SK-N-SH treated with all-trans-retinoic acid at 6 μM for 48 hours (cell line): ENCODE data around the gene SGTA.

ENCODE experiments used
- ATAC-seq: fragments of 200-7000 bp; cut with Tn5 transposase; 3 replicates; pipeline ENCODE4 v1.9.1; 2020; ENCODE audit warnings: mild to moderate bottlenecking, moderate library complexity
- ARNTL ChIP-seq: fragments of 450-650 bp; formaldehyde crosslinking; IDR thresholded peaks from 2 replicates; pipeline ENCODE4 v1.5.0; 2020; ENCODE audit warnings: low read depth, mild to moderate bottlenecking, moderate library complexity, borderline replicate concordance
- BACH2 ChIP-seq: fragments of 250-450 bp; sonication (Bioruptor Pico); IDR thresholded peaks from 2 replicates; pipeline ENCODE4 v1.9.0; 2021; ENCODE audit warnings: mild to moderate bottlenecking, borderline replicate concordance
- CREB5 ChIP-seq: fragments of 250-450 bp; sonication (Bioruptor Pico); IDR thresholded peaks from 2 replicates; pipeline ENCODE4 v1.5.1; 2020; ENCODE audit warnings: low read depth, mild to moderate bottlenecking, moderate library complexity
- CSDC2 ChIP-seq: fragments of 250-450 bp; sonication (Bioruptor Pico); IDR thresholded peaks from 2 replicates; pipeline ENCODE4 v1.5.0; 2020; ENCODE audit warnings: mild to moderate bottlenecking, moderate library complexity
- ESRRG ChIP-seq: fragments of 250-450 bp; sonication (Bioruptor Pico); IDR thresholded peaks from 2 replicates; pipeline ENCODE4 v1.6.1; 2021; ENCODE audit warnings: mild to moderate bottlenecking
- ISL1 ChIP-seq: fragments of 250-450 bp; sonication (Bioruptor Pico); IDR thresholded peaks from 2 replicates; pipeline ENCODE4 v2.1.2; 2022; ENCODE audit warnings: mild to moderate bottlenecking, moderate library complexity
- OSR1 ChIP-seq: fragments of 250-450 bp; sonication (Bioruptor Pico); IDR thresholded peaks from 2 replicates; pipeline ENCODE4 v1.8.0; 2022; ENCODE audit warnings: moderate library complexity, mild to moderate bottlenecking, inconsistent platforms
- PATZ1 ChIP-seq: fragments of 250-450 bp; sonication (Bioruptor Pico); IDR thresholded peaks from 2 replicates; pipeline ENCODE4 v1.8.0; 2020; ENCODE audit warnings: mild to moderate bottlenecking, moderate library complexity, borderline replicate concordance
- POU6F1 ChIP-seq: fragments of 250-450 bp; sonication (Bioruptor Pico); IDR thresholded peaks from 2 replicates; pipeline ENCODE4 v1.8.0; 2021; ENCODE audit warnings: low read depth, mild to moderate bottlenecking, moderate library complexity, borderline replicate concordance
- PPARA ChIP-seq: fragments of 250-450 bp; sonication (Bioruptor Pico); IDR thresholded peaks from 2 replicates; pipeline ENCODE4 v1.5.0; 2020; ENCODE audit warnings: mild to moderate bottlenecking, borderline replicate concordance
- RARB ChIP-seq: fragments of 250-450 bp; sonication (Bioruptor Pico); IDR thresholded peaks from 2 replicates; pipeline ENCODE4 v1.8.0; 2021; ENCODE audit warnings: mild to moderate bottlenecking, moderate library complexity
- SNAI2 ChIP-seq: fragments of 250-450 bp; sonication (Bioruptor Pico); IDR thresholded peaks from 2 replicates; pipeline ENCODE4 v1.5.0; 2020; ENCODE audit warnings: mild to moderate bottlenecking, moderate library complexity
- TCF4 ChIP-seq: fragments of 250-450 bp; sonication (Bioruptor Pico); IDR thresholded peaks from 2 replicates; pipeline ENCODE4 v1.8.0; 2021; ENCODE audit warnings: mild to moderate bottlenecking, moderate library complexity, borderline replicate concordance
- TOX ChIP-seq: fragments of 250-450 bp; sonication (Bioruptor Pico); IDR thresholded peaks from 2 replicates; pipeline ENCODE4 v1.8.0; 2021; ENCODE audit warnings: mild to moderate bottlenecking, moderate library complexity, borderline replicate concordance
- ZC3H10 ChIP-seq: fragments of 250-450 bp; sonication (Bioruptor Pico); IDR thresholded peaks from 2 replicates; pipeline ENCODE4 v1.5.1; 2021; ENCODE audit warnings: mild to moderate bottlenecking, moderate library complexity
- ZFP3 ChIP-seq: fragments of 250-450 bp; sonication (Bioruptor Pico); IDR thresholded peaks from 2 replicates; pipeline ENCODE4 v1.5.0; 2020; ENCODE audit warnings: mild to moderate bottlenecking, moderate library complexity
- ZFP30 ChIP-seq: fragments of 450-650 bp; formaldehyde crosslinking; IDR thresholded peaks from 2 replicates; pipeline ENCODE4 v1.5.0; 2022; ENCODE audit warnings: mild to moderate bottlenecking, moderate library complexity
- ZNF565 ChIP-seq: fragments of 450-650 bp; formaldehyde crosslinking; conservative IDR thresholded peaks from 2 replicates; pipeline ENCODE4 v1.5.0; 2020; ENCODE audit warnings: low read depth, mild to moderate bottlenecking, moderate library complexity
- ZNF70 ChIP-seq: fragments of 450-650 bp; formaldehyde crosslinking; IDR thresholded peaks from 2 replicates; pipeline ENCODE4 v1.5.0; 2020; ENCODE audit warnings: mild to moderate bottlenecking, moderate library complexity
- ZNF8 ChIP-seq: fragments of 450-650 bp; formaldehyde crosslinking; IDR thresholded peaks from 2 replicates; pipeline ENCODE4 v1.5.0; 2020; ENCODE audit warnings: mild to moderate bottlenecking, moderate library complexity
- TF ChIP-seq, protein P1 (sequence below): fragments of 250-450 bp; sonication (Bioruptor Pico); IDR thresholded peaks from 2 replicates; pipeline ENCODE4 v1.5.0; 2020; ENCODE audit warnings: mild to moderate bottlenecking, moderate library complexity
- TF ChIP-seq, protein P2 (sequence below): fragments of 250-450 bp; sonication (Bioruptor Pico); IDR thresholded peaks from 2 replicates; pipeline ENCODE4 v1.5.1; 2021; ENCODE audit warnings: mild to moderate bottlenecking, moderate library complexity

Gene SGTA

DNA sequence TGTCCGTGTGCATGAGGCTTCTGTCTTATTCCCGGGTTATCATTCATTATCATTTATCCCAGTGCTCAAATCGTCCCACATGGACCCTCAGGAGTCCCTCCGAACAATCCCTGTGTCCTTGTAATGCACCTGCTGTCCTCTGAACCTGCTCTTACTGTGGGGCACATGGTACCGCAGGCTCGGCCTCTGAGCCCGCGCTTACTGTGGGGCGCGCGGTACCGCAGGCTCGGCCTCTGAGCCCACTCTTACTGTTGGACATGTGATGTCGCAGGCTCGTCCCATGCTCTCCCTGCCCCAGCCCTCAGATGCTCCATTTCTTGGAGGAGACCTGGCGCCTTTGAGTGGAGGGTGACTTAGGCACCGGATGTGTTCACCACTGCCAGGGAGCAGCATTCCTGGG is 19.8 kb upstream of the SGTA start (continued):
- no peak for TF ChIP-seq RARB (CRISPR knock-in tag)
- TF ChIP-seq ZNF565, result no peak
- TF ChIP-seq CSDC2, result no peak
- no peak for TF ChIP-seq ISL1 (CRISPR knock-in tag)
- TF ChIP-seq ESRRG (CRISPR knock-in tag), result no peak
- TF ChIP-seq SNAI2 (CRISPR knock-in tag), result no peak
- no peak for TF ChIP-seq TOX (CRISPR knock-in tag)
- no peak for TF ChIP-seq BACH2 (CRISPR knock-in tag)
- no peak for TF ChIP-seq TCF4
- TF ChIP-seq, all 23 proteins: peak for 0

DNA sequence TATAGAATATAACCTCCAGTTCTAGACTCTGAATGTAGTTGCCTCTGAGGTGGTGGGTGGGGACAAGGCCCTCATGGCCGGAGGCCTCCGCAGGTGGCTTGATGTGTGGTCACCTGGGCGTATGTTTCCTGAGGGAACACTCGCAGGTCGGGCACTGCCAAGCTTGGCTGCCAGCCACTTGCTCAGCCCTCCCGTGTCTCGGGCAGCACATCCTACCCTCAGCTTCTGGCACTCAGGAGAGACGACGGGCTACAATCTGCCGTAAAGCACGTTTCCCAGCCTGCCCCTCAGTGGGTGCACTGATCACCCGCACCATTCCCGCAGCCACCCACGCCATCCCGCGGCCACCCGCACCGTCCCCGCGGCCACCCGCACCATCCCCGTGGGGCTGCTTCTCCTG is 17.4 kb upstream of the SGTA start:
- no peak for ATAC-seq
- TF ChIP-seq POU6F1 (CRISPR knock-in tag) (no peak), SNAI2 (CRISPR knock-in tag) (no peak), ZNF565 (no peak), ZC3H10 (CRISPR knock-in tag) (no peak), OSR1 (CRISPR knock-in tag) (no peak), CSDC2 (no peak), ARNTL (CRISPR knock-in tag) (no peak), ZNF8 (CRISPR knock-in tag) (no peak), TCF4 (no peak), ZFP30 (CRISPR knock-in tag) (no peak), ESRRG (CRISPR knock-in tag) (no peak), RARB (CRISPR knock-in tag) (no peak), ZFP3 (CRISPR knock-in tag) (no peak), PPARA (CRISPR knock-in tag) (no peak)
- TF ChIP-seq, protein P1, sequence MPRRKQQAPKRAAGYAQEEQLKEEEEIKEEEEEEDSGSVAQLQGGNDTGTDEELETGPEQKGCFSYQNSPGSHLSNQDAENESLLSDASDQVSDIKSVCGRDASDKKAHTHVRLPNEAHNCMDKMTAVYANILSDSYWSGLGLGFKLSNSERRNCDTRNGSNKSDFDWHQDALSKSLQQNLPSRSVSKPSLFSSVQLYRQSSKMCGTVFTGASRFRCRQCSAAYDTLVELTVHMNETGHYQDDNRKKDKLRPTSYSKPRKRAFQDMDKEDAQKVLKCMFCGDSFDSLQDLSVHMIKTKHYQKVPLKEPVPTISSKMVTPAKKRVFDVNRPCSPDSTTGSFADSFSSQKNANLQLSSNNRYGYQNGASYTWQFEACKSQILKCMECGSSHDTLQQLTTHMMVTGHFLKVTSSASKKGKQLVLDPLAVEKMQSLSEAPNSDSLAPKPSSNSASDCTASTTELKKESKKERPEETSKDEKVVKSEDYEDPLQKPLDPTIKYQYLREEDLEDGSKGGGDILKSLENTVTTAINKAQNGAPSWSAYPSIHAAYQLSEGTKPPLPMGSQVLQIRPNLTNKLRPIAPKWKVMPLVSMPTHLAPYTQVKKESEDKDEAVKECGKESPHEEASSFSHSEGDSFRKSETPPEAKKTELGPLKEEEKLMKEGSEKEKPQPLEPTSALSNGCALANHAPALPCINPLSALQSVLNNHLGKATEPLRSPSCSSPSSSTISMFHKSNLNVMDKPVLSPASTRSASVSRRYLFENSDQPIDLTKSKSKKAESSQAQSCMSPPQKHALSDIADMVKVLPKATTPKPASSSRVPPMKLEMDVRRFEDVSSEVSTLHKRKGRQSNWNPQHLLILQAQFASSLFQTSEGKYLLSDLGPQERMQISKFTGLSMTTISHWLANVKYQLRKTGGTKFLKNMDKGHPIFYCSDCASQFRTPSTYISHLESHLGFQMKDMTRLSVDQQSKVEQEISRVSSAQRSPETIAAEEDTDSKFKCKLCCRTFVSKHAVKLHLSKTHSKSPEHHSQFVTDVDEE, result no peak
- TF ChIP-seq, protein P2, sequence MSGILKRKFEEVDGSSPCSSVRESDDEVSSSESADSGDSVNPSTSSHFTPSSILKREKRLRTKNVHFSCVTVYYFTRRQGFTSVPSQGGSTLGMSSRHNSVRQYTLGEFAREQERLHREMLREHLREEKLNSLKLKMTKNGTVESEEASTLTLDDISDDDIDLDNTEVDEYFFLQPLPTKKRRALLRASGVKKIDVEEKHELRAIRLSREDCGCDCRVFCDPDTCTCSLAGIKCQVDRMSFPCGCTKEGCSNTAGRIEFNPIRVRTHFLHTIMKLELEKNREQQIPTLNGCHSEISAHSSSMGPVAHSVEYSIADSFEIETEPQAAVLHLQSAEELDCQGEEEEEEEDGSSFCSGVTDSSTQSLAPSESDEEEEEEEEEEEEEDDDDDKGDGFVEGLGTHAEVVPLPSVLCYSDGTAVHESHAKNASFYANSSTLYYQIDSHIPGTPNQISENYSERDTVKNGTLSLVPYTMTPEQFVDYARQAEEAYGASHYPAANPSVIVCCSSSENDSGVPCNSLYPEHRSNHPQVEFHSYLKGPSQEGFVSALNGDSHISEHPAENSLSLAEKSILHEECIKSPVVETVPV (CRISPR knock-in tag), result no peak

- no peak for TF ChIP-seq ISL1 (CRISPR knock-in tag)
- TF ChIP-seq PATZ1 (CRISPR knock-in tag), result no peak
- no peak for TF ChIP-seq BACH2 (CRISPR knock-in tag)
- no peak for TF ChIP-seq TCF4
- no peak for TF ChIP-seq ARNTL (CRISPR knock-in tag)
- no peak for TF ChIP-seq ZFP30 (CRISPR knock-in tag)
- ATAC-seq, result no peak
Measured at GRCh38 chr19:2799273-2800020, 16.4 kb upstream of the SGTA start.

- no peak; the same call in 2 of the 3 replicates for ATAC-seq
- TF ChIP-seq ZC3H10 (CRISPR knock-in tag) (no peak), ZNF70 (no peak), ZNF565 (no peak), BACH2 (CRISPR knock-in tag) (no peak), SNAI2 (CRISPR knock-in tag) (no peak), TCF4 (no peak), ARNTL (CRISPR knock-in tag) (no peak), ISL1 (CRISPR knock-in tag) (no peak), ZFP3 (CRISPR knock-in tag) (no peak), ZNF8 (CRISPR knock-in tag) (no peak), CSDC2 (no peak), TOX (CRISPR knock-in tag) (no peak), PPARA (CRISPR knock-in tag) (no peak), OSR1 (CRISPR knock-in tag) (no peak), CREB5 (CRISPR knock-in tag) (no peak), RARB (CRISPR knock-in tag) (no peak)
- TF ChIP-seq, protein P2 (CRISPR knock-in tag), result no peak
Measured at GRCh38 chr19:2798733-2799132, 15.7 kb upstream of the SGTA start.
